Astrocyte of the hippocampus (primary cell): Measurements from ENCODE around the gene TRMT1.

Experiments used
- DNase-seq: peaks from one replicate; pipeline ENCODE4 v3.0.0; 2011; ENCODE audit warnings: low read depth, low spot score

TRMT1 gene

GRCh38 chr19:13102416-13102665, 14.2 kb downstream of the TRMT1 start:
- DNase-seq: no peak

GRCh38 chr19:13101590-13102415, 14.7 kb downstream of the TRMT1 start:
- no peak for DNase-seq

- DNase-seq: no peak
Measured at GRCh38 chr19:13100841-13101589, 15.5 kb downstream of the TRMT1 start.

- DNase-seq: peak; percentile 58
Measured at GRCh38 chr19:13100031-13100588, 16.4 kb downstream of the TRMT1 start.

- no peak for DNase-seq
Measured at GRCh38 chr19:13099073-13099999, 17.2 kb downstream of the TRMT1 start.

- peak; percentile 71 for DNase-seq
Measured at GRCh38 chr19:13098277-13099072, 18.1 kb downstream of the TRMT1 start.

- no peak for DNase-seq
Measured at GRCh38 chr19:13097463-13098258, 18.9 kb downstream of the TRMT1 start.

- no peak for DNase-seq
Measured at GRCh38 chr19:13097033-13097462, 19.5 kb downstream of the TRMT1 start.

GRCh38 chr19:13095934-13096927, 20.3 kb downstream of the TRMT1 start:
- no peak for DNase-seq

GRCh38 chr19:13095393-13095784, 21.2 kb downstream of the TRMT1 start:
- no peak for DNase-seq

- DNase-seq: no peak
Measured at GRCh38 chr19:13094771-13095392, 21.7 kb downstream of the TRMT1 start.

- no peak for DNase-seq
Measured at GRCh38 chr19:13094106-13094504, 22.4 kb downstream of the TRMT1 start.

- peak; percentile 92 for DNase-seq
Measured at GRCh38 chr19:13093407-13094105, 23.0 kb downstream of the TRMT1 start.

- peak; percentile 66 for DNase-seq
Measured at GRCh38 chr19:13092606-13093235, 23.8 kb downstream of the TRMT1 start.

GRCh38 chr19:13092158-13092543, 24.4 kb downstream of the TRMT1 start:
- no peak for DNase-seq

GRCh38 chr19:13091400-13092157, 25.0 kb downstream of the TRMT1 start:
- DNase-seq: peak; percentile 97
